ENCODE data around the gene CDC14B. TPM values are rescaled to one million over a fixed set of nuclear protein-coding genes. Genes with fewer than 3 reads are reported as not detected.
"Not testable (repeated sequence)": the region's sequence is repeated elsewhere in the genome, so short reads cannot be mapped to it uniquely, and the experiment has no call there.

Gene CDC14B
- polyA plus RNA-seq, 1 donor = 13.5 TPM

DNA sequence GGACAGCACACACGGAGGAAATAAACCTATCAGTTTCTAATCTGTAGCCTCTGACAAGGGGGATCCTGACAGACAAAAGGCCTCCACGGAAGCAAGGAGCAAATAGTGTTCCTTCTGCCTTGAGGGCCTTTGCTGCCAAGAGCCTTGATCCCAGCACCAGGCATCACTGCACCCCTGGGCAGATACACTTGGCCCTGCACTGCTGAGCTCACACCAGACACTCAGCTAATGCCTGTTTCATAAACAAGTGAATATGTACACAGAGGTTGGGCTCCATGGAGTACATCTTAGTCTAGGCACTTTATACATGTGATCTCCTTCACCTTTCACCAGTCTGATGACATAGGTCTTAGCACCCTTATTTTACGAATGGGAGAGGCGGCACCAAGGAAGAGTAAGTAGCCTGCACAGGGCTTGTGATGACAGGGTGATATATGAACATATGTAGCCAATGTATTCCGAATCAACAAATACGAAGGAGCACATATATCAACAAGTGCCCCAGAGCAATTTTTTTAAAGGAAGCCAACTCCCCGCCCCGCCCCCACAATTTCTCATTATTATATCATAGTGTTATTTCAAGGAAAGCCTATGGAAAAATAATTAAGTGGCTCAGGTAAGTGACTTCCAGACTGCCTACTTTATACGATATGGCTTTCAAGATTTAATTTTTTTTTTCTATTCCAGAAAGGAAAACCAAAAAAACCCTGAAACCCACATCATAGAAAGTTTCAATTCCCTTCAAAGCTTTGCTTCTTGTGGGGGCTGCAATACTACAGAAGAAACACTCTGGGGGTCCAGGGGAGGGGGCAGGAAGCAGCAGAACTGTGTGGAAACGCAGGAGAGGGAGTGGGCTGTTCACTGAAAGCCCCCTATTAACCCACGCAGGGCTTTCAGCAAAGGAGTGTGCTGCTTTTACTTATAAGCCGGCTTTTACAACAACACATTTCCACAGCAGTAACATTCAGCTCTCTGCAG lies 32.0 kb downstream of the CDC14B start:
- no peak for DNase-seq (ENCODE audit: low read depth)

DNA sequence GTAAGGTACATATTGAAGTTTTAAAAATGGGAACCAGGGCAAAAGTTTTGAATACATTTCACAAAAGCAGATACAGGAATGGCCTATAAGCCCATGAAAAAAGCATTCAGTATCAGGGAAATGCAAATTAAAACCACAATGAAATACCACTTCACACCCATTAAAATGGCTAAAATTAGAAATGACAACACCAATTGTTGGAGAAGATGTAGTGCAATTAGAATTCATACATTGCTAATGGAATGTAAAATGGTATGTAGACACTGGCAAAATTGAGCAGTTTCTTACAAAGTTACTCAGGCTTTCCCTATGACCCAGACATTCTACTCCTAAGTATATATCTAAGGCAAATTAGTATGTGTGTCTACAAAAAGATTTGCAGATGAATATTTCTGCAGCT lies 34.2 kb downstream of the CDC14B start:
- DNase-seq (ENCODE audit: low read depth) = no peak

DNA sequence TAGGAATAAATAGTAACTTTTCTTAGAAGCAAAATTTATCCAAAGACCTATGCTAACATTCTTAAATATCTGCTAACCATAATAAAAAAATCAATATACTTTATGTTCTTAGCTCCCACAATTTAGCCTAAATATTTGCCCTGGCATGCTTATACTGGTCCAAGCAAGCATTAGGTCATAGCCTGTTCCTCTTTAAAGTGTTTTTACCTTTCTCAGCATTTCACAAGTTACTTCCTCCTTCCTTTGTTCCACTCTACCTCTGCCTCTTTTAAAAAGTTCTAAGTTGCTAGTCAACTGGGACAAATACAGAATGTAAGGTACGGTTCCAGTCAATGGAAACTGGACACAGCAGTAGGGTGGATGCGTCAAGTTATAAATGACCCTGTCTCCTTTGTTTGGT lies 37.4 kb downstream of the CDC14B start:
- not testable (repeated sequence) for DNase-seq (ENCODE audit: low read depth)

GRCh38 chr9:96581786-96582185 lies 37.9 kb downstream of the CDC14B start:
- DNase-seq (ENCODE audit: low read depth) = no peak

GRCh38 chr9:96581301-96581700 lies 38.3 kb downstream of the CDC14B start:
- no peak for DNase-seq (ENCODE audit: low read depth)

DNA sequence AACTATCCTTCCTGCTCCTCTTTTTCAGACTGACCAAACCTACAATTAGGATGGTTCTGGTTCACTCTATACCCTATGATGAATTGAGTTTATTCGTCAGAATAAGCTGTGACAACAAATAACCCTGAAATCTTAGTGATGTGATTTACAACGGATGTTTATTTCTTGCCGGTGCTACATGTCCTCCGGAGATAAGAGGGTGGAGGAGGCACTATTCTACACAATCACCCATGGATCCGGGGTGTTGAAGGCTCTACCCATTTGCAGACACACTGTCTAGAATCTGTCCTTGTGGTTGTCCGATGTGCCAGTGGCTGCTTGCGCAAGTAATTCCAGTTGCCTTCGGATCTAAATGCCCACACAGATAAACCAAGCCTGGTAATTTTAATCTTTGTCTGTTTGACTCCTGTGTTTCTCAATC lies 44.7 kb downstream of the CDC14B start:
- no peak for DNase-seq (ENCODE audit: low read depth)

DNA sequence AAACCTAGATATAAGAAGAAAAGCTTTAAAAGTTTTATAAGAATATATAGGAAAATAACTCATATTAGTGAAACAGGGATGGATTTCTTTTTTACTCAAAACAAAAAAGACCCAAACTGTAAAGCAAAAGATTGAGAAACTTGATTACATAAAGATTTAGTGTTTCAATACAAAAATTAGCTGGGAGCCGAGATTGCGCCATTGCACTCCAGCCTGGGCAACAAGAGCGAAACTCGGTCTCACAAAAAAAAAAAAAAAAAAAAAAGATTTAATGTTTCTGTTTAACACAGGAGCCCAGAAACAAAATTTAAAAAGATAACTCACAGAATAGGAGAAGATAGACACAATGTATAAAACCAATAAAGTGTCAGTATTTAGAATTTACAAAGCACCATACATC lies 45.2 kb downstream of the CDC14B start:
- no peak for DNase-seq (ENCODE audit: low read depth)

GRCh38 chr9:96567203-96567700 lies 52.4 kb downstream of the CDC14B start:
- no peak for DNase-seq (ENCODE audit: low read depth)

DNA sequence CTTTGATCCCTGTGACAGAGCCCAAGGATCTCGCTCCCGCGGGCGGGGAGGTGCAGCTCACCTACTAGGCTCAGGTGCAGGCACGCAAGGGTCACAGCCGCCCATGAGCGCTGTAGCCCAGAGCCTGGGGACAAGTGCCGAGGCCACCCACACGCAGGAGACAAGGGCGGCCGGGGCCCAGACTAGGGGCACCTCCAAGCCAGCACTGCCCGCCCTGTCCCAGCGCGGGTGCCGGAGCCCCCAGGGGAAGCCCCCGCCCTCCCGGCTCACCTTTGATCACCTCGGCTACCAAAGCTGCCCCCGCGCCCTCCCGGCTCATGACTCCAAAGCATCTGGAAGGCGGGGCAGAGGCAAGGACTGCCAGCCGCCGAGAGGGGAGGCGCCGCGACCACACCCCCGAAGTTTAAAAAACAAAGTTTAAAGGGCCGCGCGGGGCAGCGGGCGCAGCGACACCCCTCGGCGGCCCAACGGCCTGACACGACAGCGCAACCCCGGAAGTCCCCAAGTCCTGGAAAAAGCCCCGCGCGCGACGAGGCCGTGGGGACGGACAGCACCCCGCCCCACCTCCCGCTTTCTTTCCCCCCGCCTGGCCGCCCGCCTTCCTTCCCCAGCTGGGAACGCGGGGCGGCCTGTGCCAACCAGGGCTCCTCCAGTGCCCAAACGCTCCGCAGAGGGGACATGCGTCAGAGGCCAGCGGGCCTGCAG lies 53.0 kb downstream of the CDC14B start:
- no peak for DNase-seq (ENCODE audit: low read depth)

DNA sequence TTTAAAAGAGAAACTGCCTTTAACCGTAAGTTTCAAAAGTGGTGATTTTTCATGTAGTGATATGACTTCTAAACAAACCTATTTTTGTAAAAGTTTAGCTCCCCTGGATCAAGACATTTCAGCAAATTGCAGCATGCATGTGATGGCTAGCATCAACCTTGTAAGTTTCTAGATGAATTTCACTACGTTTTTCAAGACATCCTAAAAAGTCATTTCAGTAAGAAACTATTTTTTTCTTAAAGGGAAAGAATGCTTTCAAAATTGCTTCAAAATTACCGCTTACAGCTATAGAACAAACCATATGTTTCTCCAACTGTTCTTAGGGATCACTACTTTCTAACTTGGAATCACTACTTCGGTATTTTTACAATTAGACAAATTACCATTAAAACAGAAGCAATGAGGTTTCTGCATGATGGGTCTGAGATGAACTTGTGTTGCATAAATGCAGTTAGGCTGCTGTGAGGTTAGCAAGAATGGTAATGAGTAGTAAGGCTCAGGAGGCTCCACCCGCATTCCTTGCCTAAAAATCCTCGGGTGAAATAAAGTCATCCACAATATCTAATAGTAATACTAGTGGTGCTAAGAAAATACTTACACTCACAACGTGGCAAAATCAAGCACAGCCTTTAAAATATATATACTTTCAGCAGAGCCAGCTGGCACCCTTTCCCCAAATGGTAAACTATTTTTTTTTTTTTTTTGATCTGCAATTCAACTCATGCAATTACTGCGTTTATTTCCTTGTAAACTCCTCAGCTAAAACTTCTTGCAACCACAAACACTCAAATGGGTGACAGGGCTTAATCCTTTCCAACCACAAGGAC lies 53.8 kb downstream of the CDC14B start:
- DNase-seq (ENCODE audit: low read depth) = no peak

- no peak for DNase-seq (ENCODE audit: low read depth)
These were observed 55.4 kb downstream of the CDC14B start for GRCh38 chr9:96564217-96564616.

GRCh38 chr9:96559339-96559943 lies 60.2 kb downstream of the CDC14B start:
- DNase-seq (ENCODE audit: low read depth) = no peak

GRCh38 chr9:96557921-96558320 lies 61.7 kb downstream of the CDC14B start:
- no peak for DNase-seq (ENCODE audit: low read depth)

- DNase-seq (ENCODE audit: low read depth) = no peak
These were observed 62.8 kb downstream of the CDC14B start for GRCh38 chr9:96556701-96557461.

- no peak for DNase-seq (ENCODE audit: low read depth)
These were observed 63.9 kb downstream of the CDC14B start for GRCh38 chr9:96555567-96556386.

DNA sequence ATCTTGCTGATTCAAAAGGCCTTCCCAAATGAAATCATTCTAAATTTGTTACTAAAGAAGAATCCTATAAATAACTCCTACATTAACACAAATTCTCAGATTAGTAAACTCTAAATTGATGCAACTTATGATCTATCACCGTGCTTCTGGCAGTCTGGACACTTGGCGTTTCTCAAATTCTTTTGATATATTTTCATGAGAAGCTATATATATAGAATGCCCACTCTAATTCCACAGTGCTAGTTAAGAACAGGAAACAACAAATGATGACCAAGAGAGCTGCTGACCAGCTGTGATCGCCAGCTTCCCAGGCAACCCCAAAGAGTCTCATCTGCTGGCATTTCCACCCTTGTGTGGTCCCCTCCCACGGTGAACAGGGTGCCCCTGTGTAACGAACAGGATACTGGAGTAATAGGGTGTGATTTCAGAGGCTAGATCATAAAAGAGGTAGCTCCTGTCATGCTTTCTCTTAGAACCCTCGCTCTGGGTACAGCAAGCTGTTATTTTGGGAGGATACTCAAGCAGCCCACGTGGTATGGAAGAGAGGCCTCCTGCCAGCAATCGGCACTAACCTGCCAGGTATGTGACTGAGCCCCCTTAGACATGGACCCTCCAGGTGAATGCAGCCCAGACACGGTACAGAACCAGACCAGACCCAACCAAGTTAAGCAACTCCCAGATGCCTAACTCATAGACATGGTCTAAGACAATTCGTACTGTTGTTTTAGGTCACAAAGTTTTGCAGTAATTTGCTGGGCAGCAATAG lies 64.7 kb downstream of the CDC14B start:
- no peak for DNase-seq (ENCODE audit: low read depth)

GRCh38 chr9:96554326-96554725 lies 65.3 kb downstream of the CDC14B start:
- no peak for DNase-seq (ENCODE audit: low read depth)

GRCh38 chr9:96553070-96553469 lies 66.6 kb downstream of the CDC14B start:
- no peak for DNase-seq (ENCODE audit: low read depth)

DNA sequence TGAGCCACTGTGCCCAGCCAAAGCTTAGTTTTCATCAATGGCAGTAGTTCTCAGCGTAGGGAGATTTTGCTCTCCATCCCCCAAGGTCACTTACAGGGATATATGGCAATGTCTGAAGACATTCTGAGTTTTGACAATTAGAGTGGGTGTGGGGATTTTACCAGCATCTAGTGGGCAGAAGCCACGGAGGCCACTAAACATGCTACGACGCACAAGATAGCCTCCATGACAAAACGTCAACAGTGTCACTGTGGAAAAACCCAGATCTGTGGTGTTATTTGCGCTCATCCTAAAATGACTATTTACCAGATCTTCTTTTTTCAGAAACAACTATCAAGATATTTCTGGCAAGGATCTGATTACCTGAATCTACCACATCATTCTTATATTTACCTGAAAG lies 68.2 kb downstream of the CDC14B start:
- no peak for DNase-seq (ENCODE audit: low read depth)
